Heart left ventricle (tissue), 13 donors: ENCODE measurements around the gene SNED1.

ENCODE experiments used
- POLR2A ChIP-seq, 2 donors: fragments of 450-650 bp; IDR thresholded peaks; one replicate each; pipeline ENCODE4 v1.6.1; 2017; ENCODE audit warnings: antibody characterized with exemption in 2 of 2, mild to moderate bottlenecking in 2 of 2, moderate library complexity in 2 of 2
- TF ChIP-seq, protein P1 (sequence below), 12 donors: fragments of 200-600 bp; sonication (generic) in 4 of 12; IDR thresholded peaks; one replicate each; pipeline versions ENCODE4 v1.5.0 to v1.8.0; 2018 to 2022; ENCODE audit warnings: antibody characterized with exemption in 12 of 12, mild to moderate bottlenecking in 5 of 12
- donor health status: ischemic (EF 13 %, LVEDD 7.1; RV severe dilation, severe dysfunction).
- donor health status: DM: no; HTN: yes; CAD: no.
- donor health status: DM: no; HTN: no; CAD: no.
- donor health status: ischemic (EF 25% LVEDD 6.9; RV normal size, moderate dysfunction).
- donor health status: ischemic (EF 25% LVEDD 5.7; RV mildly dilated, moderate dysfunction).
- donor health status: ischemic (EF 35%, LVEDD 5.7; RV mildly dilated, moderate dysfunction).
- donor health status: nonischemic (EF 11% LVEDD 7.7; RV severe dilation, severe dysfunction).
- donor health status: DM: yes; HTN: yes; CAD: no.
- donor health status: PGD.
- donor health status: ischemic (EF 29% LVEDD 5.4; RV normal size, mild dysfunction).
- donor health status: nonischemic (EF 23%, LVEDD 6.1; RV moderate dilation, normal function).

DNA sequence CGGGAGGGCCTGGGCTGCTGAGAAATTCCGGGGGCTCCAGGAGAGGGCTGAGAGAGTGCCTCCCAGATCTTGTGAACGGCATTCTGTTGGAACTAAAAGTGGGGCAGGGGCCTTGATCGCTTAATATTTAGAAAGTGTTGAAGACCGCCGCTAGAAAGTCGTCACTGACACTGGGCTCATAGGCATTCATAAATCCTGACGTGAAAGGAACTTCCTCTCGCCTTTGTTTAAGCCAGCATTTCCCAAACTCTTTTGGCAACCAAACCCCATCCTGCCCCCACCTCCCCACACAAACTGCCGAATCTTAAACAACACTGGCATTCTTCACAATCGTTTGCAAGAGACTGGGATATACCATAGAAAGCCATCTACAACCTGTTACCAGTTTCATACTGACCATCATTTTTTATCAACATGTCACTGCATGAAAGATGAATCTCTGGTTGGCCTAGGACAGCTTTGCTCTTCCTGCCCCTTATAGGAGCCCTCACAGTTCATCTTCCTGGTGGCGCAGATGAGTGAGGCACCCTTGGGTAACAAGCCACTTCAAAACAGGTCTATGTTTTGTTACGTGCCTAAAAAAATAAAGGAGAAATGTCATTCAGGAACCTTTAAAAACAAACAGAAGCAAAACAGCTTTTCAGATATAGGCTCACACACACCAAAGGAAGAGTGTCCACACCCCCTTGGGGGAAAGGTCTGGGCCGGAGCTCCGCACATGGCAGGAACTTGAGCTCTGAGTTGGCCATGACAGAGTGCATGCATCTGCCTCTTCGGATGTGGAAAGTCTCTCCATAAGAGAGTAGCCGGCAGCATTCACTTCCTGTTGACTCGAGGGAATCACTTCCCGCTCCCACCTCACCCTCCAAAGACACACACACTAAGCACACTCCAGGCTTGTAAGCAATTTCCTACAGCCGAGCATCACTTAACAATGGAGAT is 90.6 kb downstream of the SNED1 start:
- TF ChIP-seq, protein P1, sequence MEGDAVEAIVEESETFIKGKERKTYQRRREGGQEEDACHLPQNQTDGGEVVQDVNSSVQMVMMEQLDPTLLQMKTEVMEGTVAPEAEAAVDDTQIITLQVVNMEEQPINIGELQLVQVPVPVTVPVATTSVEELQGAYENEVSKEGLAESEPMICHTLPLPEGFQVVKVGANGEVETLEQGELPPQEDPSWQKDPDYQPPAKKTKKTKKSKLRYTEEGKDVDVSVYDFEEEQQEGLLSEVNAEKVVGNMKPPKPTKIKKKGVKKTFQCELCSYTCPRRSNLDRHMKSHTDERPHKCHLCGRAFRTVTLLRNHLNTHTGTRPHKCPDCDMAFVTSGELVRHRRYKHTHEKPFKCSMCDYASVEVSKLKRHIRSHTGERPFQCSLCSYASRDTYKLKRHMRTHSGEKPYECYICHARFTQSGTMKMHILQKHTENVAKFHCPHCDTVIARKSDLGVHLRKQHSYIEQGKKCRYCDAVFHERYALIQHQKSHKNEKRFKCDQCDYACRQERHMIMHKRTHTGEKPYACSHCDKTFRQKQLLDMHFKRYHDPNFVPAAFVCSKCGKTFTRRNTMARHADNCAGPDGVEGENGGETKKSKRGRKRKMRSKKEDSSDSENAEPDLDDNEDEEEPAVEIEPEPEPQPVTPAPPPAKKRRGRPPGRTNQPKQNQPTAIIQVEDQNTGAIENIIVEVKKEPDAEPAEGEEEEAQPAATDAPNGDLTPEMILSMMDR (IDR thresholded peaks at IDR 0.05) = no peak
- TF ChIP-seq POLR2A (IDR thresholded peaks at IDR 0.05) = no peak
